HG03432 (cell line): ENCODE data around the gene FSCN2.
A peak's percentile ranks its signal among the peaks of the same experiment; 100 is the strongest.

Experiments
- ATAC-seq: cut with Tn5 transposase; IDR thresholded peaks from one replicate; pipeline ENCODE4 v1.9.1; 2021; ENCODE audit warnings: mild to moderate bottlenecking, moderate library complexity; ENCODE audit not compliant: unreplicated experiment

Gene FSCN2

DNA sequence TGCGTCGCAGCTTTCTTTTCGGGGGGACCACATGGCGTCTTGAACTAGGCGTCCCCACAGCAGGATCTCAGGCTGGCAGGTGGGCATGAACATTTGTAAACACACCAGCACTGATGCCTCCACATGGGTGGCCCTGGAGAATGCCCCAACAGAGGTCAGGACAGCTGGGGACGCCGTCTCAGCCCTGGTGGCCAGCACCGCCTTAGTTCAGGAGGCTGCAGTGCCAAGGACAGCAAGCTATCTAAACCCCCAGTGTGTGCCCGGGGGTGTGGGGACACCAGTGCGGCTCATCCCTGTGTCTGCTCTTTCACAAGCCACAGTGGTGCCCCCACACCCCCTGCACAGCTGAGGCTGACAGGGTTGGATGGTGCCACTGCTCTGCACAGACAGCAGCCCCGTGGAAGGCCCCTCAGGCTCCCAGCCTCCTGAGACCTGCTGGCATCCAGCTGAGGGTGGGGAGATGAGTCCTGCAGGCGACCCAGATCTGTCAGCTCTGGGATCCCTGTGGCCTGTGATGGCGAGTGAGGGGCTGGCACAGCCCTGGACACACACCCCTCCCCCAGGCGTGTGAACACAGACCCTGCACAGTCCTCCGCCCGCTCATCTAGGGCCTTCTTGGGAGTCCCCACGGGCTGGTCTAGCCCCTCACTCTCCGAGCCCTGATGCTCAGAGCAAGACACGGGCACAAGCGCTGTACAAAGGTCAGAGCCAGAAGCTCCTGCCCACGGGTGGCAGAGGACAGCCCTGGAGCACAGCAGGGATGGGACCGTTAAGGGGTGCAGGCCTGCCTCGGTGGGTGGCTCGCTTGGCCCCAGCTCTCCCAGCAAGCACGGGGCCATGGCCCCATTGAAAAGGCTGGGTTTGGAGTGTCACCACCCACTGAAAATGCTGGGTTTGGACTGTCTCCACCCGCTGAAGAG, 10.7 kb downstream of the FSCN2 start:
- ATAC-seq: no peak

DNA sequence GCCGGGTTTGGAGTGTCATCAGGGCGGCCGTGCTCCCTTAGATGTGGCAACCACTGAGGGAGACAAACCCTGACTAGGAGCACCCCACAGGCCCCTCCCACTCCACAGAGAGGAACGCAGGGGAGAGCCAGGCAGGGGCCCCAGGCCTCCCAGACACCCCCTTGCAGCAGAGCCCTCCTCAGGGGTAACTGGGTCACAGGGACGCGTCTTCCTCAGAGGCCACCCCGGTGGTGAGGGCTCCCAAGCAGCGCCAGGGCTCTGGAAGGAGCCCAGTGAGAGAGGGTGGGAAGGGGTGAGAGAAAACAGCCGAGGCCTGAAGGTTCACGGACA, 11.4 kb downstream of the FSCN2 start:
- no peak for ATAC-seq

DNA sequence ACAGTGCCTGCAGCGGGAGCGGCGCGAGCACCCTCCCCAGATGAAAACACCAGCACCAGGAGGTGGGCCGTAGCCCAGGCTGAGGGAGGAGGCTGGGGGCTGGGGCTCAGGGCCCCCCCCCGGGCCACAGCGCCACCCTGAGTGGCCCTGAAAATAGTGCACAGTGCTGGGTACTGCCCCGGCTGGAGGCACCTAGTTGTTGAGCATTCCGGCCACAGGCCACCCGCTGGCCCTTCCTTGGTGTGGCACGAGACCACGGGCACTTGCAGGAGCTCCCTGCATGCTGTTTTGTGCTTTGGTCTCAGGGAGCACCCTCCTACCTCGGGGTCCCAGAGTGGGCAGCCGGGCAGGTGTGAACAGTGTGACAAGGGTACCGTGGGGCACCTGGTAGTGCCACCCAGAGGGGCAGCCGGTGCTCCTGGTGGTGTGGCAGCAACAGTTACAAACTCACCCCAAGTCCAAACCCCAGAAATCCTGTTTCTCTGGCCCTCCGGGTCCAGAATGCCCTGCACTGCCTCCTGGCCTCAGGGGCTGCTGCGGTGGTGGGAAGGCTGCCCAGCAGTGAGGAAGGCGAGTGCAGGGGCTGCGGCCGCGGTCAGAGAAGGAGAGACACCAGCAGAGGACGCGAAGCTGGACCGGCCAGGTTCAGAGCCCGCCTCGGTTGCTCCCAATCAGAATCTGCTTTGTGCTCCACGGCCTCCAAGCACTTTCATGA, 11.9 kb downstream of the FSCN2 start:
- ATAC-seq: no peak

DNA sequence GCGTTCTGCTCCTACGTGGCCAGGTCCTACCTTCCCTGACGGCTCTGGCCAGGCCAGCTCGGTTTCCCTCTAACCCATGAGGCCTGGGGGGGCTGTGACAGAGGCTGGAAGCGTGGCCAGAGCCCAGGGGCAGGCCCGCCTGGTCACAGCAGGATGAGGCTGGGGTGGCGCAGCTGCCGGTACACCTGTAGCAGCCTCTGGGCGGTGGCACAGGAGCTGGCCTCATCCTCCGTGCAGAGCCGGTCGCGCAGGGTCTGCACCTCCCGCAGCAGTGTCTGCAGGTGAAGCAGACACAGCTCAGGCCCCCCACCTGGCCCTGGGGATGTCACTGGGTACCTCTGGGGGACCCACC, 12.5 kb downstream of the FSCN2 start:
- no peak for ATAC-seq

DNA sequence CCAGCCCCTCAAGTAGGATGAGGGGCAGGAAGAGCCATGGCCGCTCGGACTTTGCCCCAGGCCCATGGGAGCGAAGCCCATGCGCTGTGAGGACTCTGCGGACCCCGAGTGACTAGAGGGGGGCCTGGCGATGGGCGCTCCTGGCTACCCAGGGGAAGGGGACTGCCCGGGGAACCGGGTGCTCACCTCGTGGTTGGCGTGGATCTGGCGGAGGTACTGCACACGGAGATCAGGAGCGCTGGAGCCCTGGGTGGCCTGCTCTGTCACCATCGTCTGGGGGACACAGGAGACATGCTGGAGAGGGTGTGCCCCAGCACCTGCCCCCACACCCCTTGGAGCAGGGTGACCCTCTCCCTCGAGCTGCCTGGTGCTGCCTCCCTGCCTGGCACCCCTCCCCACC, 12.9 kb downstream of the FSCN2 start:
- ATAC-seq: no peak

DNA sequence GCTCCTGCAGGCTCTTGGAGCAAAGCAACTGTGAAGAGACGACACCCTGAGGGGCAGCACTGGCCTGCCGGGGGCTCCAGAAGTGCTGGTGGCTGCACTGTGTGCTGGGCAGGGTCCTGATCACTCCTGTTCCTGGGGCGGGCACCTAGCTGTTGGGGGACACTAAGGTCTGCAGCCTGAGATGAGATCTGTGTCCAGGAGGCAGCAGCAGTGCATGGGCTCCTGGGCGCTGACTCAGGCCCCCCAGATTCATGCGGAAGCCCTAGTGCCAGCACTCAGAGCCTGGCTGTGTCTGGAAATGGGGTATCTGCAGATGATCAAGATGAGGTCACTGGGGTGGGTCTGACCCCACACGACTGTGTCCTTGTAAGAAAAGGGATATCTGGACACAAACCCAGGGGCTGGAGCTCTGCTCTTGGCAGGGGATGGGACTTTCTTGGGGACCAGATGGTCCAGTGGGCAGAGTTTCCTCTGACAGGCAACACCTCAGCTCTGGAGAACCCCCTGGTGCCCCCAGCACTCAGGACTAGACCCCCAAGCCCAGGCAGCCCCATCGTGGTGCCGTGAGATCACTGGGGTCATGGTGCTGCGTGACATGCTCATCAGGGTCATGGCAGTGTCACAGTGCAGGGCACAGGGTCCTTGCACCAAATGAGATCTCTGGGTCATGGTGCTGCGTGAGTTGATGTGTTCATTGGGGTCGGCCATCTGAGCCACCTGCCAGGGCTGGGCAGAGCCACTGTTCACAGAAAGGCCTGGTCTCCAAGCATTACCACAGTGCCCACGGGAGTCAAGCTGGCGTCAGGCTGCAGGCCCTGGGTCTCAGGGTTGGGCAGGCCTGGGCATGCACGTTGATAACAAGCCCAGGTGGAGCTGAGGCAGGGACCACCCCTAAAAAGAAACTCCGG, 14.5 kb downstream of the FSCN2 start:
- no peak for ATAC-seq

DNA sequence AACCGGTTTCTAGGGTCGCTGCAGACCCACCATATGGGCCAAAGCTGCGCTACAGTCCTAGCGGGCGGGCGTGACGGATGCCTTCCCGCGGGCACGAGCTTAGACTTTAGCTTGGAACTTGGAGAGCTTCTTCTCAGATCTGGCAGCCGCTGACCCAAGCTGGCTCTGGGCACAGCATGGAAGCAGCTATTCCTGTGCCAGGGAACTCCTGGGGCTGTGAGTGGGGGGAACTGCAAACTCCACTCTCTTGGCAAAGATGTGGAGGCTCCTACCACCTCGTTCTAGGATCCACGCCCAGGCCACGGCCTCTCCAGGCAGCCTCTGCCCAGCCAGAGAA, 15.1 kb downstream of the FSCN2 start:
- no peak for ATAC-seq

DNA sequence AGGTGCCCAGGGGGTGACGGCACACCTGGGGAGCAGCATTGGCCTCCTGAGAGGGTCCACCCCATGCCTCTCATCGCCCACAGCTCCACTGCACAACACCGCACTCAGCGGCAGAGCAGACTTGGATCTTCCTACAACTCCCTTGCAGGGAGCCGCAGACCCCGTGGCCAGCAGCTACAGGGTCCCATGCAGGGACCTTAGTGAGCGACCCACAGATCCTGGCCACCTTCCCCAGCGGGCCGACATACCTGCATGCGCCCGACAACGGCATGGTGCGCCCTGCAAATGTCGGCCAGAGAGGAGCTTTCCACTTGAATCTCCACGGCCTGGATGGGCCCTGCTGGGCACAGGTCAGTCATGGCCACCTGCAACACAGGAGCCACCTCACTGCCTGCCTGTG, 15.6 kb downstream of the FSCN2 start:
- ATAC-seq: no peak

DNA sequence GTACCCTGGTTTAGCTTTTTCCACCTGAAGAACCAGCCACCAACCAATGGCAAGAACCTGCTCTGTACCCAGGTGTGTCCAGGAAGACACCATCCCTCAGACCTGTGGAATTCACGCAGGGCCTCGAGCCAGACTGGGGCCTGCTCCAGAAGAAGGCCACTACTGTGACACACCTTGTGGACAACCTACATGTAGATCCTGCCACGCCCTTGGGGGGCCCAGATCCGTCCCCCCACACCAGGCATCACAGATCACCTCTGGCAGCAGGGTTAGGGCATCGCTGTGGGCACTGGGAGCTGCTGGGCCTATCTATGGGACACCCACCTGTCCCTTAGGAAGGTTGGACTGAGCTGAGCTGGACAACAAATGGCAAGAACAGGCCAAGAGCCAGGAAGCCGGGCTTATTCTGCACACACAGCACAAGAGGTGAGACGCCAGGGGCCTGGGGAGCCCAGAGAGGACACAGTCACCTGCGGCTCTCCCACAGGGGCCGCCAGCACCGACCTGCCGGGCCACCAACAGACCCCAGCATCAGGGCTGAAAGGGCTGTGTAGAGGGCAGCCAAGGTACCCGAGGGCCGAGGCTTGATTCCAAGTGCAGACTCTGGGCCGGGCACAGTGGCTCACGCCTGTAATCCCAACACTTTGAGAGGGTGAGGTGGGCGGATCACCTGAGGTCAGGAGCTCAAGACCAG, 16.3 kb downstream of the FSCN2 start:
- ATAC-seq: no peak

DNA sequence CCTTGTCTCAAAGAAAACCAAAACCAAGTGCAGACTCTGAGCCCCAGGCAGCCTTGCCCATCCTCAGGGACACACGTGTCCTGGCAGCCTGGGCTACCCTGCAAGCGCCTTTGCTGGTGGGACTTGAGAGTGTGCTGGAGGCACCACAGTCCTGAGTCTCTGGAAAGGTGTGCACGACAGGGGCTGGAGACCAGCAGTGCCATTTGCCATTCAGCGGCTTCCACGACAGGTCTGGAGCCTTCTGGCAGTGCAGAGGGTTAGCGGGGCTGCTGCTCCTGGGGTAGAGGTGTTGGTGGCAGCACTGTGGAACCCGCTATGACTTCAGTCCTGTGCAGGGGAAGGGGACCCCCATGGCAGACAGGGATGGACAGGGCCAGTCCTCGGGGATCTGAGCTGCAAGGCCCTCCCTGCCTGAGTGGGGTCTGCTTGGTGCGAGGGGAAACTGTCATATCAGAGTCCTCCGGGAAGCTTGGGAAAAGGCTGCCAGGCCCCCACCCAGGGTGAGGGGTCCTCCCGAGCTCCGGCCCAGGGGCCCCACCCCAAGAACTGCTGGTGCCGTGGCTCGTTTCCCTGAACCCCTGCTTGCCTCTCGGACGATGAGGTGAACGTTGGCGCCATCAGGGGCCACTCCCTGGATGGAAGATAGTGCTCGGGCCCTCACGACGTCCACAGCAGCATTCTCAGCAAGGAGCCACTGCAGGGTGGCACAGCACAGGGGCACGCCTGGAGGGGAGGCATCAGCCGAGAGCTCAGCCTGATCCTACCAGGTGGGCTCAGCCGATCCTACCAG, 17.2 kb downstream of the FSCN2 start:
- ATAC-seq: no peak

DNA sequence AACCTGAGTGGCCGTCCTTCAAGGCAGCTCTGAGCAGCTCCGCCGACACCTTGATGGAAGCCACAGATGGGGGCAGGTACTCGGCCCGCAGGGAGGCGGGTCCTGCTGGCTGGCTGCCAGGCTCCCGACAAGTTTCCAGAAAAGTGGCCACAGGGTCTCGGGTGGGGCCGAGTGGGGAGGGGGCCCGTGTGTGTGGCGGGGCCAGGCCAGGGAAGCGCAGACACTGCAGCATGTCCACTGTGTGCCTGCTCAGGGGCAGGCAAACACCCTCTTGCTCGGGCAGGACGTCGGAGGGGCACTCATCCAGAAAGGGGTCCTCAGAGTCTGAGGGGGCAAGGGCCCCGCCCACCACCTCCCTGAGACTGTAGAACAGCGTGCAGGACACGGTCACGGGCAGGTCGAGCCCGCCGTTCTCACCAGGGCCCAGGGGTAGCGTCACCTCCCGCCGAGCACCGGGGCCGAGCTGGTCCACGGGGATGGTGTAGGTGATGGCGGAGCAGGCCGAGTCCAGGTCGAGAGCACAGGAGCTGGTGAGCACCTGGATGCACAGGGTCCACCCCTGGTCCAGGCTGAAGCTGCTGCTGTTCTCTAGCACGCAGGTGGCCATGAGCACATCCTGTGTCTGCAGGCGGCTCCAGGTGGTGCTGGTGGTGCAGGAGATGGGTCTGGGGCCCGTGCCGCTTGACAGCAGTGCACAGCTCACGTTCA, 18.9 kb downstream of the FSCN2 start:
- ATAC-seq: no peak

DNA sequence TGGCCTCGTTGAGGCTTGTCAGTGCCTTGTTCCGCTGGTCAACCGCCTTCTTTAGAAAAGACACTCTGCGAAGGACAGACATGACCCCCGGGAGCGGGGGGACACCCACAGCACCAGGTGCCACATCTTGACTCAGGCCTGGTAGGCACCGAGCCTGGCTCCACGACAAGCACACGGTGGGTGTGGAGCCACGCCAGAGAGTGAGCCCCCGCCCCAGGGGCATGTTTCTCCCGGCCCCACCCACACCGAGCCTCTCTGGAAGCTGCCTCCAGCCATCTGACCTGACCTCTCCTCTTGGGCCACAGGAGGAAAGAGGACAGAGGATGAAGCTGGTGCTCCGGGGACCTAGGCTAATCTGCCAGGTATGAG, 19.4 kb downstream of the FSCN2 start:
- no peak for ATAC-seq

DNA sequence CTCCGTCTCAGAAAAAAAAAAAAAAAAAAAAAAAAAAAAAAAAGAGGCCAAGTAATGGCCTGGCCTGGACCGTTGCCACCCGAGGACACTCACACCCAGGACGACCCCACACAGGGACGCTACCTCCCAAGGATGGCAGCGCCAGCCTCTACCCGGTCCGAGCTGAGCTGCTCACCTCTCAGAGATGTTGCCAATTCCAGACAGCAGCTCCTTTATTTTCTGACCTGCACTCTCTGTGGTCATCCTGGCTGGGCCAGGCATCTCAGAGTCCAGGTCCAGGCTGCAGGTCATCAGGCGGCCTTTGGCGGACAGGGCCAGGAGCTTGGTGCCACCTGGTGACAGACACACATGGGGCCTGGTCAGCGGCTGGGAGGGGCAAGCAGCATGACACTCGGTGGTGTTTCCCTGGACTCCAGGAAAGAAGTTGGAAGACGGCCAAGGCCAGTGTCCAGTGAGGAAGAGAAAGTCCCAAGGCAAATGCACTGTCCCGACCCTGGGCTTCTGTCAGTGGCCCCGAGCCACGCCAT, 20.9 kb downstream of the FSCN2 start:
- no peak for ATAC-seq

DNA sequence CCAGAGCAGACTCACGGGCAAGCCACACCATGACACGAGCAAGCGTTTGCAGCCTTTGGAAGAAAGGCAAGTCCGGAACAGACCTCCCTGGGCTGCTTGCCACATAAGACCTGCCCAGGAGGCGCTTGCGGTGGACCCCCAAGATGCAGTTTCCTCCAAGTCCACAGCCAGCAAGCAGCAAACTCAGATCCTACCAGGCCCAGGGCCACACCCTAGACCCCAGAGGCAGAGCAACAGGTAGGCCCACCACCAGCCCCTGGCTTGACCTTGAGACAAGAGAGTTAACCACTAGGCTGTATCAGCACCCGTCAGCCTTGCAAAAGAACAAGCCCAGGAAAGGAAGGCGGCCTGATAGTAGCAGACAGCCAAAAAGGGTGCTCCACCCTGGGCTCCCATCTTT, 21.6 kb downstream of the FSCN2 start:
- ATAC-seq: no peak

DNA sequence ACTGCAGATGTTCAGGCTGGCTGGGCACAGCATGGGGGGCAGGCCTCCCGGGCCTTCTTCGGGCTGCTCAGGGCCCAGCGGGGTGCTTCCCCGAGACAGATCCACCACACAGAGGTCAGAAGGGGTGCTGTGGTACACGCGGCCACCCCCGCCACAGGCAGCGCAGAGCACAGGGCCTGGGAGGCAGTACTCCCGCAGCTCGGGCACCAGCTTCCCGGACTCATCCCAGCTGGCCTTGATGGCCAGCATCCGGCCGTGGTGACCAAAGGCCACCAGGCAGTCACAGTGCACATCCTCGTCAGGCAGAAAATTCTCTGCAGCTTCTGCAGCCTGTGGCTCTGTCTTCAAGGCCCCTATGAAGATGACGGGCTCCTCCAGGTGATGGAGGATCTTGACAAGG, 22.1 kb downstream of the FSCN2 start:
- no peak for ATAC-seq

DNA sequence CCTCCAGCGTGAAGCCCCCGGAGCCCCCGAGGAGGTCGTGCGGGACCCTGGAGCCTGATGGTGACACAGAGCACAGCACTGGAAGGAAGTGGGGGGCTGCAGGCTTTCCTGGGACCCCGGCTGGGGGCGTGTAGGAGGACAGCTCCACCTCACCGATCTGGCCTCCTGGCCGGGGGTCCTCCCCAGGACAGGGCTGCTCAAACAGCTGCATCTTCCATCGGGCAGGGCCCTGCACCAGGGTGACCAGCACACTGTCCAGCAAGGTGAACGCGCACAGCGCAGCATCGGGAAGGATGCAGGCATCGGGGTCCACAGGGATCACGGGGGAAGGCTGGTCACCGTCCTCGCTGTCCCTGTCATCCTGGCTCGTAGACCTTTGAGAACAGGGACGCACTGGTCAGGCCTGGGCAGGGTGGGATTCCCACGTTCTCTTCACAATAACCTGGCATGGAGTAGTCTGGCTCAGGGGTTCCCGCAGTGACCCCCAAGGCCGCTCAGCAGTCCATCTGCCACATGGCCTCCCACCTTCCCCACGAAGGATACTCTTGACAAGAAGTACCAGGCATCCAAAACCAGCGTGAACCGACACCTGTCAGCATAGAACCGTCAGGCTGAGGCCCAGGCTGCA, 22.8 kb downstream of the FSCN2 start:
- ATAC-seq: no peak

DNA sequence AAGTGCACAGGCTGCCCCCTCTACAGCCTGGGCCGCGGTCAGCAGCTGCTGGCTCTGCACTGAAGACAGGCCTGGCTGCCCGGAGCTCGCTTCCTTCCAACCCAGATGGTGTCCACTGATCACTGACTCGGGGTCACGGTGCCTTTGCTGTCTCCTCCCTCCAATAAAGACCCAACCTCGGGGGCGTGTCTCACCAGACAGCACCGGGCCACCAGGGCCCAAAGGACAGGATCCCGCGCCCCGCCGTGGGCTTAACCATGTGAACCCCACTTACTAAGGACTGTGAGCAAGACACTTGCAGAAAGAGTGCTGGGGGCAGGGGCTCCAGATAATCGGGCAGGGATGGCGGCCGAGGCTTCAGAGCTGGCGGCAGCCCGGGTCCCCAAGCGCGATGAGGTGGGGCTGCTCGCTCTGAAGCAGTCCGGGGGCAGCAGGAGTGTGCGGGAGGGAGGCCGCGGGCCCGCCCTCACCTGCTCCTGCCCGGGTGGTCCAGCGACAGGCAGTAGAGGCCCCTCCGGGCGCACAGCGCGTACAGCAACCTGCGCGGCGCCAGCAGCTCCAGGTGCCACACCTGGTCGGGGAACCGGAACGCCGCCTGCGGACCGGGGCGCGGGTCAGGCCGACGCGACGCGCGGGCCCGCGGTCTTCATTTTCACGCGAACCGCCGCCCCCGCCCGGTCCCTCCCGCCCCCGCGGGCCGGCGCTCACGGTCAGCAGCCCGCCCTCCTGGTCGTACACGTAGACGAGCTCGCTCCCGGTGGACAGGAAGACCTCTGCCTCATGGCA, 23.5 kb downstream of the FSCN2 start:
- ATAC-seq: peak; percentile 30
